Ovary (tissue), 9 donors: ENCODE data around the gene ERMAP. TPM values are rescaled to one million over a fixed set of nuclear protein-coding genes. Genes with fewer than 3 reads are reported as not detected.

Source experiments
- DNase-seq, 5 donors: peaks; one replicate each; pipeline ENCODE4 v3.0.0-alpha.2; 2019 to 2020
- H3K27ac ChIP-seq, 2 donors: fragments of 200-600 bp; one replicate each; pipeline versions ENCODE4 v1.5.1 to v1.8.0; 2019 to 2022
- H3K27me3 ChIP-seq: fragments of 200-600 bp; one replicate; pipeline ENCODE4 v1.8.0; 2022
- H3K36me3 ChIP-seq: fragments of 200-600 bp; sonication (generic); one replicate; pipeline ENCODE4 v1.5.1; 2019
- H3K4me1 ChIP-seq: one replicate; pipeline ENCODE4 v1.8.1; 2013; ENCODE audit warnings: mild to moderate bottlenecking, moderate library complexity; ENCODE audit not compliant: insufficient read depth
- H3K4me3 ChIP-seq: fragments of 200-600 bp; sonication (generic); one replicate; pipeline ENCODE4 v1.5.1; 2017
- H3K9me3 ChIP-seq, 2 donors: fragments of 200-600 bp in 1 of 2; sonication (generic) in 1 of 2; one replicate each; pipeline versions ENCODE4 v1.5.1 to v1.8.1; 2013 to 2019; ENCODE audit warnings: mild to moderate bottlenecking in 1 of 2, moderate library complexity in 1 of 2
- CTCF ChIP-seq, 3 donors: fragments of 450-650 bp in 2 of 3; fragments of 200-600 bp in 1 of 3; IDR thresholded peaks; one replicate each; pipeline versions ENCODE4 v1.5.1 to v1.8.0; 2016 to 2022; ENCODE audit warnings: antibody characterized with exemption in 3 of 3, mild to moderate bottlenecking in 1 of 3
- EP300 ChIP-seq: sonication (generic); formaldehyde crosslinking; IDR thresholded peaks from one replicate; pipeline ENCODE4 v1.6.1; 2017; ENCODE audit warnings: antibody characterized with exemption
- POLR2A ChIP-seq: fragments of 450-650 bp; IDR thresholded peaks from one replicate; pipeline ENCODE4 v1.6.1; 2017; ENCODE audit warnings: antibody characterized with exemption, mild to moderate bottlenecking, moderate library complexity
- WGBS, 3 donors: extraction: QIAGEN DNeasy Blood & Tissue Kit in 1 of 3; methylation state at CpG; one replicate each; pipeline versions ENCODE4 v1.1.5 to v1.1.7; 2013 to 2017; 5-methylcytosine and 5-hydroxymethylcytosine counted together
- intact Hi-C, 4 donors: fragments of 100-400 bp; cut with DNase I; formaldehyde crosslinking; loops; one replicate each; pipeline versions ENCODE4 v1.11.0 to v1.15.1; 2022 to 2023
- polyA plus RNA-seq, 2 donors: library from polyadenylated mRNA; stranded (reverse); fragments of 200-250 nt in 1 of 2; fragments of 350-450 nt in 1 of 2; fragmentation: Illumina TruSeq in 1 of 2; extraction: RNeasy Lipid Tissue Mini Kit (QIAGEN cat#74804) in 1 of 2; gene quantifications; one replicate each; pipeline ENCODE4 v1.2.3, GENCODE V29; 2013 to 2014
- total RNA-seq, 7 donors: library from RNA; depleted of rRNA in 2 of 7; stranded (reverse); fragments of >200 nt in 2 of 7; fragmentation: NEBNext Ultra II Directional in 3 of 7; extraction: Animal tissue kit (Norgen Biotek cat#: 25700) in 3 of 7; gene quantifications; one replicate each; pipeline versions ENCODE4 v1.1.0 to v1.2.4, GENCODE V29; 2016 to 2023
- donor health status: DM: no; HTN: no; CAD: no; lungs with moderate emphysema.
- donor health status: DM: no; HTN: no; CAD: no.
- donor health status: Bipolar disorder and iron deficiency.
- donor health status: DM: yes; HTN: yes; CAD: no.
- donor health status: DM: no; HTN: no; CAD: no.
- donor health status: DM: yes; HTN: yes; CAD: no.

Gene ERMAP
- total and polyA plus RNA-seq, 9 donors, result 3.2 to 12.8 (median 7.7) TPM

- intact Hi-C loops, result loop anchor here in 1 of 4 donors (10.0 kb wide), 1 partner anchor 291 kb away; no protein-coding TSS in a partner anchor
- TF ChIP-seq EP300 (no peak), CTCF (IDR thresholded peaks at IDR 0.05) (no peak), POLR2A (no peak)
- no peak overlapping the region for H3K27ac ChIP-seq
- no peaks in the 10 kb centered on the region for H3K9me3 ChIP-seq
- no peaks in the 10 kb centered on the region for H3K36me3 ChIP-seq
- H3K27me3 ChIP-seq, result no peaks in the 10 kb centered on the region
- no peak for DNase-seq
- peaks cover 3% of the 10 kb centered on the region for H3K4me1 ChIP-seq
- no peak overlapping the region for H3K4me3 ChIP-seq
- WGBS, 3 donors, result 46 to 48% (median 48%) methylated on average over 2 of the region's 2 CpGs
Measured at GRCh38 chr1:42773420-42773819, 43.5 kb upstream of the ERMAP start.

GRCh38 chr1:42774928-42775526 is 41.9 kb upstream of the ERMAP start:
- peaks cover 3% of the 10 kb centered on the region for H3K4me1 ChIP-seq
- H3K27ac ChIP-seq, result no peak overlapping the region
- H3K27me3 ChIP-seq, result no peaks in the 10 kb centered on the region
- TF ChIP-seq CTCF (IDR thresholded peaks at IDR 0.05), result no peak
- TF ChIP-seq EP300, result no peak
- no peak for TF ChIP-seq POLR2A
- DNase-seq, result no peak
- 89 to 92% (median 92%) methylated on average over 5 of the region's 5 CpGs for WGBS, 3 donors
- H3K9me3 ChIP-seq, result no peaks in the 10 kb centered on the region
- no peaks in the 10 kb centered on the region for H3K36me3 ChIP-seq
- intact Hi-C loops, result loop anchor here in 1 of 4 donors (10.0 kb wide), 1 partner anchor 290 kb away; no protein-coding TSS in a partner anchor
- no peak overlapping the region for H3K4me3 ChIP-seq

GRCh38 chr1:42776502-42776901 is 40.4 kb upstream of the ERMAP start:
- WGBS, 3 donors, result 96 to 97% (median 96%) methylated on average over 6 of the region's 6 CpGs
- Histone ChIP-seq H3K27me3 (no peaks in the 10 kb centered on the region), H3K4me1 (peaks cover 2% of the 10 kb centered on the region), H3K4me3 (no peak overlapping the region), H3K9me3 (no peaks in the 10 kb centered on the region), H3K36me3 (no peaks in the 10 kb centered on the region), H3K27ac (no peak overlapping the region)
- intact Hi-C loops, result loop anchor here in 1 of 4 donors (10.0 kb wide), 1 partner anchor 288 kb away; no protein-coding TSS in a partner anchor
- DNase-seq, result no peak
- no peak for TF ChIP-seq CTCF (IDR thresholded peaks at IDR 0.05)
- no peak for TF ChIP-seq POLR2A
- no peak for TF ChIP-seq EP300

- H3K4me1 ChIP-seq, result no peaks in the 10 kb centered on the region
- no peaks in the 10 kb centered on the region for H3K36me3 ChIP-seq
- H3K9me3 ChIP-seq, result no peaks in the 10 kb centered on the region
- TF ChIP-seq CTCF (IDR thresholded peaks at IDR 0.05), result no peak
- no peak for TF ChIP-seq POLR2A
- TF ChIP-seq EP300, result no peak
- no peak overlapping the region for H3K27ac ChIP-seq
- DNase-seq, result no peak
- no peak overlapping the region for H3K4me3 ChIP-seq
- no peaks in the 10 kb centered on the region for H3K27me3 ChIP-seq
- intact Hi-C loops, result loop anchor here in 1 of 4 donors (10.0 kb wide), 1 partner anchor 287 kb away; no protein-coding TSS in a partner anchor
Measured at GRCh38 chr1:42777852-42778251, 39.1 kb upstream of the ERMAP start.
